GM10266 (cell line): ENCODE measurements around the gene BUB1B.

Experiments used
- DNase-seq: peaks from one replicate; pipeline ENCODE4 v3.0.0; 2012; ENCODE audit errors: extremely low spot score
- TF ChIP-seq, protein P1 (sequence below): IDR thresholded peaks from 2 replicates; pipeline ENCODE4 v1.5.1; 2012; ENCODE audit warnings: mild to moderate bottlenecking, low read depth; ENCODE audit not compliant: control insufficient read depth, insufficient read depth; ENCODE audit errors: missing control alignments

BUB1B gene

DNA sequence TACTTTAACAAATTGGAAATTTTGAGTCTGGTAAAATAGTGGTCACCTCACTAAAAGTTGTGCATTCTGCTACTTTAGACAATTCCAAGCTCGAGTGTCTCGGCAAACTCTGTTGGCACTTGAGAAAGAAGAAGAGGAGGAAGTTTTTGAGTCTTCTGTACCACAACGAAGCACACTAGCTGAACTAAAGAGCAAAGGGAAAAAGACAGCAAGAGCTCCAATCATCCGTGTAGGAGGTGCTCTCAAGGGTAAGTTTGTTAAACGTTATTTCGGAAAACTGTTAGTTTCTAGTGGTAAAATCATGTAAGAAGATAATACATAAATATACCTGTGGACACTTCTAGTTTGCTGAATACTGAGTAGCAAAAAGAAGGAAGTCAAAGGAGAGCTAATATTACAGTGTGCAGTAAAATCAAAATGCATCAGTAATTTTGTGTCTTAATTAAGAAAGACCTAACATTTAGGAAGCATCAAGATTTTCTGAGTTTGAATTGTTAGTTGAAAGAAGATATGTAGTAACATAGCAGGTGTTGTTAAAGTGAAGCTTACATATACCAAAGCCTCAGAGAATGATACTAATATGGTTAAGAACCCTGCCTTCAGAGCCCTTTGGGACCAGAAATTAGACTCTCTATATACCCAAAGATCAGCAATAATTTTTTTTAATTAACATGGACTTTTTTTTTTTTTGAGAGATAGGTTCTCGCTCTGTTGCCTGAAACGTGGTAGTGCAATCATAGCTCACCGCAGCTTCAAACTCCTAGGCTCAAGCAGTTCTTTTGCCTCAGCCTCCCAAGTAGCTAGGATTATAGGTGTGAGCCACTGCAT lies 23.0 kb downstream of the BUB1B start:
- TF ChIP-seq, protein P1, sequence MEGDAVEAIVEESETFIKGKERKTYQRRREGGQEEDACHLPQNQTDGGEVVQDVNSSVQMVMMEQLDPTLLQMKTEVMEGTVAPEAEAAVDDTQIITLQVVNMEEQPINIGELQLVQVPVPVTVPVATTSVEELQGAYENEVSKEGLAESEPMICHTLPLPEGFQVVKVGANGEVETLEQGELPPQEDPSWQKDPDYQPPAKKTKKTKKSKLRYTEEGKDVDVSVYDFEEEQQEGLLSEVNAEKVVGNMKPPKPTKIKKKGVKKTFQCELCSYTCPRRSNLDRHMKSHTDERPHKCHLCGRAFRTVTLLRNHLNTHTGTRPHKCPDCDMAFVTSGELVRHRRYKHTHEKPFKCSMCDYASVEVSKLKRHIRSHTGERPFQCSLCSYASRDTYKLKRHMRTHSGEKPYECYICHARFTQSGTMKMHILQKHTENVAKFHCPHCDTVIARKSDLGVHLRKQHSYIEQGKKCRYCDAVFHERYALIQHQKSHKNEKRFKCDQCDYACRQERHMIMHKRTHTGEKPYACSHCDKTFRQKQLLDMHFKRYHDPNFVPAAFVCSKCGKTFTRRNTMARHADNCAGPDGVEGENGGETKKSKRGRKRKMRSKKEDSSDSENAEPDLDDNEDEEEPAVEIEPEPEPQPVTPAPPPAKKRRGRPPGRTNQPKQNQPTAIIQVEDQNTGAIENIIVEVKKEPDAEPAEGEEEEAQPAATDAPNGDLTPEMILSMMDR: no peak
- DNase-seq: no peak

GRCh38 chr15:40190591-40190990 lies 29.7 kb downstream of the BUB1B start:
- TF ChIP-seq, protein P1: no peak
- DNase-seq: no peak

DNA sequence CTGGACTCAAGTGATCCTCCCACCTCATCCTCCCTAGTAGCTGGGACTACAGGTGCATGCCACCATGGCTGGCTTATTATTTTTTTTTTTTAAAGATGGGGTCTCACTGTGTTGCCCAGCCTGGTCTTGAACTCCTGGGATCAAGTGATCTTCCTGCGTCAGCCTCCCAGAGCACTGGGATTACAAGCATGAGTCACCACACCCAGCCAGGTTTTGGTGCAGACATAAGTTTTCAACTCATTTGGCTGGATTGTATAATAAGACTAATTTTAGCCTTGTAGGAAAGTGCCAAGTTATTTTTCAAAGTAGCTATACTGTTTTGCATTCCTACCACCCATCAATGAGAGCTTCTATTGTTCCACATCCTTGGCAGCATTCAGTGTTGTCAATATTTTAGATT lies 32.1 kb downstream of the BUB1B start:
- DNase-seq: no peak
- TF ChIP-seq, protein P1: no peak

- DNase-seq: no peak
- TF ChIP-seq, protein P1: no peak
Measured at GRCh38 chr15:40197434-40197833, 36.6 kb downstream of the BUB1B start.

DNA sequence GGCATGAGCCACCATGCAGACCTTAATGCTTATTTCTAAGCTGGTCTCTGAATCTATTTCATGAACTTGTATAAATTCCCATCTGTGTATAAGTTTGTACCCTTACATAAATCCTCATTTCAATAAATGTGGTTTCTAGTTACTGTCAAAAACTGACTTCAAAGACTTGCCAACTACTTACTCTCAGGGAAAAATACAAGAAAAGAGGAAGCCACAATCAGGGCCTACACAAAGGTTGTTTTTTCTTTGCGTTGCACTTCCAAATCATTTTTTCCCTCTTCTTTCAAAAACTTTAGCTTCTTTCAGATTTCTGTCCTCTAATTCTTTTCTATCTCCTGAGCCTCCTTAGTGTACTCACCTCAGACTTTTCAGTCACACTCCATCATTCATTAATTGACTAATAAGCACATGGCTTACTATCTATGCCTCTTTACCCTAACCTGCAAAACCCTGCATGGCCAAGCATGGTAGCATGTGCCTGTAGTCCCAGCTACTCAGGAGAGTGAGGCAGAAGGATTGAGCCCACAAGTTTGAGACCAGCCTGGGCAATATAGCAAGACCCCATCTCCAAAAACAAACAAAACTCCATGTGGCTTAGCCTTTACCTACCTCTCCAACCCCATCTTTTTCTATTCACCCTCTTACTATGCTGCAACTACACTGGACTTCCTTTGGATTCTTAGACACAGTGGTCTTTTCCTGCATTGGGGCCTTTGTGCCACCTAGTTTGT lies 37.7 kb downstream of the BUB1B start:
- TF ChIP-seq, protein P1: no peak
- DNase-seq: no peak

DNA sequence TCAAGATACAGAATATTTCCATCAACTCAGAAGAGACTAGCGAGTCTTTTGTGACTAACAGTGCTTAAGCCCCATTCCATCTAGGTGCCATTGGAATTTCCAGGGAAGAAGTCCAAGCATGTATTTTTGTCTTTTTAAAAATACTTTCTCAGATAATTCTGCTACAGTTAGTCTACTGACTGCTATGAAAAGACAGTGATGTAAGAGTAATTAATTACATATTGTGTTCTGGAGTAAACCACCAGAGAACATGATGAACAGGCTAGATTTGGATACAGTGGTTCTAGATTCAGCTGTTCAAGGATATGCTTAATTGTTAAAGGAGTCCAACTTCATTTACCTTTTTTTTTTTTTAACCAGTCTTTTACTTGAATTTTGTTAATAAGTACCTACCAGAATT lies 43.2 kb downstream of the BUB1B start:
- TF ChIP-seq, protein P1: no peak
- DNase-seq: no peak
